Measurements from ENCODE around the gene RCAN3.

GRCh38 chr1:24564695-24565094, 62.1 kb downstream of the RCAN3 start:
- no peak for TF ChIP-seq CTCF (IDR thresholded peaks at IDR 0.05)
- TF ChIP-seq ZFX (IDR thresholded peaks at IDR 0.05; ENCODE audit: borderline replicate concordance) = no peak

All from 22Rv1 (cell line).